ENCODE data around the gene LIMS1. TPM values are rescaled to one million over a fixed set of nuclear protein-coding genes. Genes with fewer than 3 reads are reported as not detected.
"Not testable (repeated sequence)": the region's sequence is repeated elsewhere in the genome, so short reads cannot be mapped to it uniquely, and the experiment has no call there.

Gene LIMS1
- total RNA-seq, 1 donor from 2014 or later, result 491 TPM

DNA sequence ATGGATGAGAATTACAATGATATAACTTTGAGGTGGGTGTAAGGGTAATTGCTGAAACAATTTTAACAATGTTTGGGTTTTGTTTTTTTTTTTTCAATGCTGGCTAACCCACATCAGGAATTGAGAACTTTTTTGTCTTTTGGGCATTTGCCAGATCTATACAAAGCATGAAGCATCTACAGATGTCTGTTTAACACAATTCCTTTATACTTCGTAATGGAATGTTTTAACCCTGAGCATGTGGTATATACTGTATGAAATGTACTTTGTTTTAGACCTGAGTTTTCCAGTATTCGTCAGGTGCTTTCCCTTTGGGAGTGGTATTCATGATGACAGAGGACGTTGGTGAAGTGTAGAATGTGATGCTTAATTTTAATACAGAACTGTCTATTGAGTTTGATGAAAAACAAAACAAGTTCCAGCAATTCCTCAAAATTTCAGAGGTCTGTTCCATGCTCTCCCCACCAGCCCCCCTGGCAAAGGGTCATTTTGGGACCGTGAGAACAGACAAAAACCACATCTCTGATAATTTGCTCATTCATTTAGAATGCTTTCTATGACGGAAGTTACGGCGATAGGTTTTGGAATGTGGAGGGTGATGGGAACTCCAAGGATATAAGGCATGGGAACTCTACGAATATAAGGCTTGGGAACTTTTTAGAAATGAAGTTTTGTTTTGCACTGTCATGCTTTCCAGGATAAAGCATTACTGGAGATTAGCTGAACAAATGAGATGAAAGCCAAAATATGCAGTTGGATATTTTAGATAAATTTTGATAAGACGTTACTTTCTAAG, 14.1 kb downstream of the LIMS1 start:
- no peak for DNase-seq (ENCODE audit: extremely low read depth, low read depth, low spot score)

DNA sequence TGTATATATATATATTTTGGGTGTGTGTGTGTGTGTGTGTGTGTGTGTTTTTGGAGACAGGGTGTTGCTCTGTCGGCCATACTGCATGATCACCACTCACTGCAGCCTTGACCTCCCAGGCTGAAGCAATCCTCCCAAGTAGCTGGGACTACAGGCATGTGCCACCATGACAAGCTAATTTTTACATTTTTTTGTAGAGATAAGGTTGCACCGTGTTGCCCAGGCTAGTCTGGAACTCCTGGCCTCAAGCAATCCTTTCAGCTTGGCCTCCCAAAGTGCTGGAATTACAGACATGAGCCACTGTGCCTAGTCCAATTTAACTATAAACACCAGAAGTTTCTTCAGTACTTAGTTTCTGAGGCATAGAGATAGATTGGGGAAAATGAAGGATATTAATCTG, 18.3 kb downstream of the LIMS1 start:
- no peak for DNase-seq (ENCODE audit: extremely low read depth, low read depth, low spot score)

DNA sequence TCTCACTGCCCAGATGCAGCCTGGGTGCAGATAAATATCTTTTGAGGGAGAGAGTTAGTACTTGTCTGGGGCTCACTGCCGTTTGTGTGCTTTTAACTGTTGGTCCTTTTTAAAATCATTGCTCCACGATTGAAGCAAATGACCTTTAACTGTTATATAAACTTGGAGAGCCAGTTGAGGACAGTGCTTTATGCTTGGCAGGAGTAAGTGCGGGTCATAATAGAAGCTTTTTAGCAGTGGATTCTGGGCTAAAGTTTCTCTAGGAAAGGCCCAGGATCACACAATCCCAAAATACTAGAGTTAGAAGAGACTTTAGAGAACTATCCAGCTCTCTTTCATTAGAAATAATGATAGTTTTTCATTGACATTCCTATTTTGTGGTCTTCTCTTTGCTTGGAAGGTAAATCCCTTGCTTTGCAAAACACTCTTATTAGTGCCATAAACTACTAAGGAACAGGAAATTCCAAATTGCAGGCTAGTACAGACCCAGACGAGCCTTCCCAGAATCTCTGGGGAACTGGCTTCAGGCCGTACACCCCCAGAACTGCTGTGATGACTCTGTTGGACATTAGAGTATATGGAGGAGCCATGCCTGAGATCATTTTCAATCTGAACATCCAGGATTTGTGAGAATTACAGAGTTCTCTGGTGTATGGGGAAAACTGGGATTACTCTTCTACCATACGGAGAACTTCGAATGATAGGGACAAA, 19.1 kb downstream of the LIMS1 start:
- DNase-seq (ENCODE audit: extremely low read depth, low read depth, low spot score), result no peak

DNA sequence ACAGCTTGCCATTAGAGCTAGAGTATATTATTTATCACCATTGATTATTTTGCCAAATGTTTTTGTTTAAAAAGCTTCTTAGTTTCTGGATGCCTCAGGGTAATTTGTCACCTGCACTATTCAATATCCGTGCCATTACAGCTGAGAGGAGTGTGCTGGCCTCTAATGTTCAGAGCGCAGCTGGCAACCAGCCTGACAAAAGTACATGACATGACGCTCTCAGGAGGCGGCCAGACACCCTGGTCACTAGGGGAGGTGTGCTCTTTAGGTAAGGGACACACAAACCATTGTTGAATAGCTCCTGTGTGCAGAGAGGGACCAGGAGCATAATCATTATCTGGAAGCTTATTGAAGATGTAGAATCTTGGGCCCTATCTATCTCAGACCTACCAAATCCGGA, 20.3 kb downstream of the LIMS1 start:
- no peak for DNase-seq (ENCODE audit: extremely low read depth, low read depth, low spot score)

DNA sequence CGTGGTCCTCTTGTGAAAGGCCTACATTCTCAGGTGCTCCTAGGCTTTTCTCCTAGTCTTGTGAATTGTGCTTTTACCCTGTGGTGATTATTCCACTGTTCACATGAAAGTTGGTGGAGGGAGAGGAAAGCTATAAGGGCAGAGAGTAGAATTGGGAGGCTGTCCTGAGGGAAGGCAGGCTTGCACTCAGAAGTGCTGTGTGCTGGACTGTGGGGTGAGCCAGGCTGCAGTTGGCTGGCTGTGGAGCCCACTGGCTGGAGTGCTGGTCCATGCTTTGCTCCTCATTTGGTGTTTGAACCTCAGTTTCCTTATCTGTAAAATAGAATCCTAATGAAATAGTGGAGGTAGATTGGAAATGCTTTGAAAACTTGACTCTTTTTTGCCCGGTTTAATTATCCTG, 21.3 kb downstream of the LIMS1 start:
- no peak for DNase-seq (ENCODE audit: extremely low read depth, low read depth, low spot score)

DNA sequence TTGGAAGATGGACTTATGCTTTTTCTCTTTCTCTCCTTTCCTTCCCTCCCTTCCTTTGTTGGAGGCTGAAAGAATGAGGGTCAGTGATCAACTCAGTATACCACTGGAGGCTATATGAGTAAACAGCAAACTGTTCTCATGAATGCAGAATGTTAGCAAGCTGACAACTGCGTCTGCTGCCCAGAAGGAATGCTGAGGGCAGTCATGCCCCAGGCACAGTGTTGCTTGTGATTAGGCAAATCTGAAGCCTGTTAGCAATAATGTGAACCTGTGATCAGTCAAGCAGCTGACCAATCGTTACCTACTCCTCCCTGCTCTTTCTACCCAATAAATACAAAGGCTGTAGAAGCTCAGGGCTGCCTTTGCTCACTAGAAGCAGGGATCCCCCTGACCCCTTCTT, 22.3 kb downstream of the LIMS1 start:
- not testable (repeated sequence) for DNase-seq (ENCODE audit: extremely low read depth, low read depth, low spot score)

DNA sequence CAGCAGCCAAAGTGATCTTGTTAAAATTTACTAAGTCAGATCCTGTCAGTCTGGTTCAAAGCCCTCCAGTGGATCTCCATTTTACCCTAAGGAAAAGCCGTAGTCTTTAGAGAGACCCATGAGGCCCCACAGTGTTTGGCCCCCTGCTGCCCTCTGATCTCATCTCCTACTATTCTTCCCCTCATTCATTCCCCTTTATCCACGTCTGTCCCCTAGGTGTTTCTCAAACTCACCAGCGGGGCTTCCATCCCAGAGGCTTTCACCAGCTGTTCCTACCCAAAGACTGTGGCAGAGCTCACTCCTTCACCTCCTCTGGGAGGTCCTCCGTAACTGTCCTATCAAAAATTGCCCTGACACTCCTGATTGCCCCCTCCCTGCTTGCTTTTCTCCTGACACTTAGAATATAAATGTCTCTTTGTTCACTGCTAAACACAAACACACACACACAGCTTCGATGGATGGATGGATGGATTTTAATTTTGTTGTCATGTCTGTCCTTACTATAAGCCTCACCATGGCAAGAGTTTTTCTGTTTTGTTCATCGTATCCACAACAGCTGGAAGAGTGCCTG, 26.1 kb downstream of the LIMS1 start:
- no peak for DNase-seq (ENCODE audit: extremely low read depth, low read depth, low spot score)

DNA sequence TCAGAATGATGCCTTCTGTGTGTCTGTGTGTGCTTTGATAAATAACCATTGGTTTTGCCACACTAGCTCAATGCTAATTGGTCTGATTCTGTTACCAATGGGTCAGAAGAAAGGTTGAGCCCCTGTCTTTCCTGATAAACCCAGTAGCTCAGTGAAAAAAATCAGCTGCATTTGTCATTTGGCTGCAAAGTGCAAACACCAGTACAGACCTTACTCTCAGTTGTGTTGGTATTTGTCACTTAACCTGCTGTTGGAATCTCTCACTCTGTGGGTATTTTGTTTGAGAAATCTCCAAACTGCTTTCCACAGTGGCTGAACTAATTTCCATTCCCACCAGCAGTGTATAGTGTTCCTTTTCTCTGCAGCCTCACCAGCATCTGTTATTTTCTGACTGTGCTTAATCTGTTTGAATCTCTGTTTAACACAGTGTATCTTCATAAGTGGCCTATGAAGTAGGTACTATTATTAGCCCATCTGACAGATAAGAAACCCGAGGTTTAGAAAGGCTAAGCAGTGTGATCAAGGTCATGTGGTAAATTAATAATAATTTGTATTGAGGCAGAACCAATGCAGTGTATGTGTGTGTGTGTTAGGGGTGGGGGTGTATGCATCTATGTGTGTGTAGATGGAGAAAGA, 26.7 kb downstream of the LIMS1 start:
- no peak for DNase-seq (ENCODE audit: extremely low read depth, low read depth, low spot score)

DNA sequence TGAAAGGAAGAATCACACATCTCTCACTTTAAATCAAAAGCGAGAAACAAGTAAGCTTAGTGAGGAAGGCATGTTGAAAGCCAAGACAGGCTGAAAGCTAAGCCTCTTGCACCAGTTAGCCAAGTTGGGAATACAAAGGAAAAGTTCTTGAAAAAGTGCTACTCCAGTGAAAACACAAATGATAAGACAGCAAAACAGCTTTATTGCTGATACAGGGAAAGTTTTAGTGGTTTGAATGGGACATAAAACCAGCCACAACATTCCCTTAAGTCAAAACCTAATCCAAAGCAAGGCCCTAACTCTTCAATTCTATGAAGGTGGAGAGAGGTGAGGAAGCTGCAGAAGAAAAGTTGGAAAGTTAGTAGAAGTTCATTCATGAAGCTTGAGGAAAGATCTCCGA, 28.0 kb downstream of the LIMS1 start:
- no peak for DNase-seq (ENCODE audit: extremely low read depth, low read depth, low spot score)

DNA sequence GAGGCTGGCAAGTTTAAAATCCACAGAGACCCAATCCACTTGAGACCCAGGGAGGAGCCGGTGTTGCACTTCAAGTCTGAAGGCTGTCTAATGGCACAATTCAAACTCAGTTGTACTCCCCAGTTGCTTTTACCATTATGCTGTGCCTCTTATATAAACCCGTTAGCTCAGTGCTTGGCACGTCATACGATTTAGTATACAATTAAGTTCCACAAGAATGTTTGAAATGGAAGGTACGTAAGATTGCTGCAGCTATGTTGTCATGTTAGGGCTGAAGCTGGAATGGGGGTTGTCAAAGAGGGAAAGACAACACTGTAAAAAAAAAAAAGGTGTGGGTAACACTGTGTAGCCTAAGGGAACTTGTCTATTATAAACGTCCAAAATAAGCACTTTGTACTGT, 30.2 kb downstream of the LIMS1 start:
- DNase-seq (ENCODE audit: extremely low read depth, low read depth, low spot score), result no peak

DNA sequence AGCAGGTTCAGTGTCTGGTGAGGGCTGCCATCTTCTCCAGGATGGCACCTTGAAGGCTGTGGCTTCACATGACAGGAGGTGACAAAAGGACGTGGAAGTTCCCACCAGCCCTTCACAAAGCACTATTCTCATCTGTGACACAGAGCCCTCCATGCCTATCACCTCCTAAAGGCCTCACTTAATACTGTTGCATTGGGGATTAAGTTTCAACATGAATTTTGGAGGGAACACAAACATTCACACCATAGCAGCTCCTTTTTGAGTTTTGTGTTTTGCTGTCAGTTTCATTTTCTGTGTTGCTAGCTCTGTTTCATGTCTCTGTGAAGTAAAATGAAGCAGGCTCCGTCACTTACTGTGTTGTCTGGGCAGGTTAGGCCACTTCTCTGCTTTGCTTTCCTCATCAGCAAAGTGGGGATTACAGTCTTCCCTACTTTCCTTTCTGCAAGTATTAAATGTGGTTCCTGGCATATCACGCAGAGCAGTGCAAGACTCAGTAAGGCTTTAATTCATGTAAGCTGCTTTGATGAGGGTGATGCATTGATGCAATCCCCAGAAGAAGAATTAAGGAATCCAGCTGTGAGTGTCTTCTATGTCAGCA, 31.6 kb downstream of the LIMS1 start:
- DNase-seq (ENCODE audit: extremely low read depth, low read depth, low spot score), result no peak

DNA sequence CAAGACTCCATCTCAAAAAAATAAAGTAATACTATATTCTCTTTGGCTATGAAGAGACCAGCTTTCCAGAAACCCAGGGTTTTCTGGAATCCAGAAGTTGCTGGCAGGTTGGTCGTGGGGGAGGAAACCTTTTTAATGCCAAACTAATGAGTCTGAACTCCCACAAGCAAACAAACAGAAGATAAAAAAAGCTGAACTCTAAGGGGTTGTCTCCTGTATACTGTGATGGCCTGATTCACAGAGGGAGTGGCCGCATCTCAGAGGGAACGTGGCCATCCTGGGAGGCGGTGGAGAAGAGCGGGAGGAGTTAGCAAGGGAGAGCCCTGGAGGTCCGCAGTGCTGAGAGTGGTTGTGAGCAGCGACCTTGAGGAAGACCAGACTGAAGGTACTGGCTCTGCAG, 36.1 kb downstream of the LIMS1 start:
- no peak for DNase-seq (ENCODE audit: extremely low read depth, low read depth, low spot score)

DNA sequence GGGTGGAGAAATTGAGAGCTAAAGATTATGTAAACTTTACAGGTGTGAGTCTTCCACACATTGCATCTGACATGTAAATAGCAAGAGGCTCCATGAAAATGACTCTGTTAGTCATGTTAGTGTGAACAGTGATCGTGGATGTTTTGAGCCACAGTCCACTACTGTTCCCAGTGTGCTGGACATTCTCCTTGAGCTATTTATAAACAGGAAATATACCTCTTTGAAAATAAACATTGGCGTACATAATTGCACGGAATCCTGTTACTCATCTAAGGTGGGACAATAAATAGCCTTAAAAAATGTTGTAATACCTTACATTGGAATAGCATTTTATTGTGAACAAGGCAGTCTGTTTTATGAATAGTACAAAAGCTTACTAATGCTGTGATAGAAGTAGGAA, 37.0 kb downstream of the LIMS1 start:
- DNase-seq (ENCODE audit: extremely low read depth, low read depth, low spot score), result no peak

DNA sequence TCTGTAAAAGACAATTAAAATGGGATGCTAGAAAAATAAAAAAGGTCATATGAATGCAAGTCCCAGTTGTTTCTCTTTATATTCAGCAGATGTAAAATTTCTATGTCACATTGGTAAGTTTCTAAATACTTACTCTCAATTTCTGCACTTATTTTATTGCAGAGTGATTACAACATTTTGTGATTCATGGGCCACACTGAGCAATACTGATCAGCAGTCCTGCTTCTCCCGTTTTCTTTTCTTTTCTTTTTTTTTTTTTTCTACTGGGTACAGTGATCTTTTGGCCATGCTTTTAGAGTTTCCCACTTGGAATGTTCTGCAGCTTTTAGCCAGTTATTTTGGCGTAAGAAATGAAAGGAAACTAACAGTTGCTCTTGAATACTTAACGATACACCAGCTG, 38.8 kb downstream of the LIMS1 start:
- no peak for DNase-seq (ENCODE audit: extremely low read depth, low read depth, low spot score)

DNA sequence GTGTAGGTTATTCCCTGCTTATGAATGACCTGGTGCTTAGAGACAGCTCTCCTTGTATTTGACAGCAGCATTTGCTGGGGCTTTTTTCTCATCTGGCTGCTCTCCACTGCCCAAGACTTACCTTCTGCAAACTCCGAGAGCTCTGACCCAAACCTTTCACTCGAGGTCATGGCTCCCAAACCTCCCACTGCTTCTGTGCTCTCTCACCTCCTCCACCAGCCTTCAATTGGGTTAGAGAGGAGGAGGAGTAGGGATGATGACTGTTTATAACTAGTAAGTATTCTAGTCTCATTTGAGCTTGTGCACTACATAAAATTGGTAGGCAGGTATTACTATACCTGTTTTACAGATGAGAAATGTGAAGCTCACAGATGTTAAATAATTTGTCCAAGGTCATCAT, 40.1 kb downstream of the LIMS1 start:
- no peak for DNase-seq (ENCODE audit: extremely low read depth, low read depth, low spot score)

DNA sequence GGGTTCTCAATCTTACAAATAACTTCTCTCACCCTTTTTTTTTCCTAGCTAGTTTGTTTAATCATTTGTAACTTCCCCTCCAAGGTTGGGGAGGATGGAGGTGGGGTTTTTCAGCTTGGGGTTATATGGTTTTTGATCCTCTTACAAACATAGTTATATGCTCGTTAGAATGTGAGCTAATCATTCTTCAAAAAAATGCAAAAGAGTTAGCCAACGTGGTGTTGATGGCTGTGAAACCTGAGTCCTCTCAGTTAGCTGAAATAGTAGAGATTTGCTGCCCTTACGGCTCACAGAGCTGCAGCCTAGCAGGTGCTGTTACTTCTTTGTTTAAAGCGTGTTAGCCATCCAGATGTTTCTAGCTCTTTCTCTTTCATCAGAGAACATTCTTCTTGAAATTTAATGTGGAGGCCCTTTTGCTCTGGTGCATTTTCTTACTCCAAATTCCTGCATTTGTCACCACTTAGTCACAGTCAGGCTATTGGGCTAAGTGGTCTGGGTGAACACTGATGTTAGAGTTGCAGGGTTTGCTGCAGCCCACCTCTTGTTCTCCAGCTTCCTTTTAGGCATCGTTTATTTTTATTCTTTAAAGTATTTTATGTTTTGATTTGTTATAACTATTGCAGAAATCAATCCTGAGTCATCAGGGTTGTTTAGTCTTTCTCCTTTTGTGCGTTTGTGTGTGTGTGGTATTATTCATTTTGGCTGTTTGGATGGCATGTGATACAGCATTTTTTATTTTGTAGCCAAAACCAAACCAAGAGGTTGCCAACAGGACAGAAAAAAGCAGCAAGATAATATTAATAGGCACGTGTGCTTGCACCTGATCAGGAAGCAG, 41.1 kb downstream of the LIMS1 start:
- no peak for DNase-seq (ENCODE audit: extremely low read depth, low read depth, low spot score)

DNA sequence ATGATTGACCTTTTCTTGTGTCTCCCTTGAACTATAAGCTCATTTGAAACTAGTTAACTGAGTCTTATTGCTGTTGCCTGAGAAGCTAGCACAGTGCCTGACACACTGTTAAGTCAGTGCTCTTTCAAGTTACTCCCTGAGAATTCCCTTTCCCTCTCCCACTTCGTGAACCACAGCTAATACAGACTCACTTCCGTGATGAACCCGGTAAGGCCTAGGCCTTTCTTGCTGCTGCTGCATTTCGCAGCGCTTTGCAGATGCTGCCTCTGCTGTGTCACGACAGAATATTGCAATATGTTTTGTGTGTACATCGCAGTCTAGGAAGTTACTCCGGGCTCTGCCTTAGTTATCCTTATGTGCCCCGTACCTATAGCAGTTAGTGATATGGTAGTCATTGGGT, 42.8 kb downstream of the LIMS1 start:
- no peak for DNase-seq (ENCODE audit: extremely low read depth, low read depth, low spot score)

DNA sequence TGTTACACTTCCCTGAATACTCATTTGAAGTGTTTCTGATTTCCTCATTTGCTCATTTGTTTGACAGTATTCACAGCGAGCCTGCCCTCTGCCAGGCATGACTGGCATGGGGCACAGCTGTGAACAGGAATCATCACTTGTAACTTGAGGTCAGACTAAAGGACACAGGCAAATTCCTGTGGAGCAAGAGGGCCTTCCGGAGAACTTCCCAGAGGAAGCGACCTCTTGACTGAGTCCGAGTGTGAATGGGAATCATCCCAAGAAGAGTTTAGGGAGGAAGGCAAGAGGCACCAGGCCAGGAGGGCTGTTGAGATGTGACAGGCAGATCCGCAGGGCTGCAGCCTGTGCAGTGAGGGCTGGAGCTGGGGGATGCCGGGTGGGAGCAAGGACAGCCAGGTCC, 45.4 kb downstream of the LIMS1 start:
- DNase-seq (ENCODE audit: extremely low read depth, low read depth, low spot score), result no peak

DNA sequence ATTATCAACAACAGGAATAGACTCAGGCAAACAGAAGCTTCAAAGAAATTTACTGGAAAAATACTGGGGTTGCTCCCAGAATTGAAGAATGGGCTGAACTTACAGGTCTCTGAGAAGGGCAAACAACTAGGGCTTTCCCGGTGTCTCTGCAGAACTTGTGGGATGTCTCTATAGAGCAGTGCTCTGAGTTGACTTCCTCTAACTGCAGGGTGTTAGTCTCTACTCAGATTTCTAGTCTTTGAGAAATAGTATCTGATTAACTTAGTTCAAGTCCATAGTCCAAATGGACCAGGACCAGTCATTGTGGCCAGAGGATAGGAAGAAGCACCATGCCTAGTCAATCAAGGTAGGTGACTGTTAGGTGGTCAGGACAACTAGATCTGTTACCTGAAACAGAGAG, 45.8 kb downstream of the LIMS1 start:
- no peak for DNase-seq (ENCODE audit: extremely low read depth, low read depth, low spot score)

DNA sequence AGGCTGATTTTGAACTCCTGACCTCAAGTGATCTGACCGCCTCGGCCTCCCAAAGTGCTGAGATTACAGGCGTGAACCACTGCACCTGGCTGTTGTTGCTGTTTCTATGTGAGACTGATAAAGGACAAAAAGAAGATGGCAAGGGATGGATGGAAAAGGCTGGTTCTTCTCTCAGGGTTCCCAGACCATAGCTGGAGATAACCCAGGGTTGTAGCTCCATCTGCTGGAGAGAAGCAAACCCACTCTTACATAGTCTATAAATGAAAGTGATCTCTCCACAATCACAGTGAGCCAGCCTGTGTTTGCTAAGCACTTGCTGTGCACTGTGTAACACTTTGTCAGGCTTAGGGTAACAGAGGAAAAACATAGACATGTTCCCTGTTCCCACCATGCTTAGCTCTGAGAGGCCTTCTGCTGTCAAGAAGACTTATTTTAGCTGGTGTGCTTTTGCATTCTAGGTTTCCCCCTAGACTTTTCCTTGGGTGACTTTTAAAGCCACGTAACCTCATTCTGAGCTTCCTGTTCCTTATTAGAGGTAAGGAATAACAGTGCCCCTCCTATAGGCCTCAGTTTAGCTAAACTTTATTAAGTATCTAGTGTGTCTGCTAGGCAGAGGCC, 49.7 kb downstream of the LIMS1 start:
- DNase-seq (ENCODE audit: extremely low read depth, low read depth, low spot score), result no peak

Measured in glomerular endothelial cell (primary cell).